ENCODE measurements around the gene PSMD10.

The PSMD10 gene

GRCh38 chrX:108091264-108091877, at the start of gene PSMD10, which contains the start of gene ATG4A:
Gene PSMD10, minus strand, starts transcription at chrX:108091542. Its CDS starts 22 bp downstream, at chrX:108091520.
Gene ATG4A, plus strand, starts transcription at chrX:108091778. Its CDS starts 49 bp downstream, at chrX:108091827.
- peak; percentile 87 for DNase-seq

- DNase-seq: no peak
Measured at GRCh38 chrX:108138814-108139702, 47.7 kb upstream of the PSMD10 start.

- DNase-seq: no peak
Measured at GRCh38 chrX:108134724-108135123, 43.4 kb upstream of the PSMD10 start.

GRCh38 chrX:108132876-108133275, 41.5 kb upstream of the PSMD10 start:
- DNase-seq: no peak

GRCh38 chrX:108132034-108132433, 40.7 kb upstream of the PSMD10 start:
- no peak for DNase-seq

GRCh38 chrX:108131471-108131870, 40.1 kb upstream of the PSMD10 start:
- DNase-seq: no peak

- no peak for DNase-seq
Measured at GRCh38 chrX:108130889-108131288, 39.5 kb upstream of the PSMD10 start.

GRCh38 chrX:108127152-108127551, 35.8 kb upstream of the PSMD10 start:
- DNase-seq: no peak

GRCh38 chrX:108126661-108127060, 35.3 kb upstream of the PSMD10 start:
- no peak for DNase-seq

GRCh38 chrX:108123591-108124366, 32.4 kb upstream of the PSMD10 start:
- DNase-seq: no peak

- DNase-seq: no peak
Measured at GRCh38 chrX:108122748-108123147, 31.4 kb upstream of the PSMD10 start.

GRCh38 chrX:108121291-108121690, 29.9 kb upstream of the PSMD10 start:
- DNase-seq: no peak

- DNase-seq: no peak
Measured at GRCh38 chrX:108117988-108118387, 26.6 kb upstream of the PSMD10 start.

- DNase-seq: no peak
Measured at GRCh38 chrX:108114541-108114940, 23.2 kb upstream of the PSMD10 start.

GRCh38 chrX:108105473-108105872, 14.1 kb upstream of the PSMD10 start:
- no peak for DNase-seq

GRCh38 chrX:108097380-108097779, 6.0 kb upstream of the PSMD10 start:
- no peak for DNase-seq

- no peak for DNase-seq
Measured at GRCh38 chrX:108091878-108092291, 543 bp upstream of the PSMD10 start.

- no peak for DNase-seq
Measured at GRCh38 chrX:108090491-108091263, 665 bp downstream of the PSMD10 start.

GRCh38 chrX:108088511-108088910, 2.8 kb downstream of the PSMD10 start:
- DNase-seq: no peak

GRCh38 chrX:108087792-108088191, 3.5 kb downstream of the PSMD10 start:
- DNase-seq: no peak

GRCh38 chrX:108081110-108081509, 10.2 kb downstream of the PSMD10 start:
- DNase-seq: no peak

- DNase-seq: no peak
Measured at GRCh38 chrX:108072746-108073145, 18.6 kb downstream of the PSMD10 start.

GRCh38 chrX:108071578-108071977, 19.8 kb downstream of the PSMD10 start:
- no peak for DNase-seq
